ENCODE measurements around the gene GRIN1. TPM values are rescaled to one million over a fixed set of nuclear protein-coding genes. Genes with fewer than 3 reads are reported as not detected.

Gene GRIN1
- total RNA-seq, 1 donor, result not detected

GRCh38 chr9:137147793-137148160 lies 8.8 kb downstream of the GRIN1 start:
- no peak for DNase-seq (ENCODE audit: low read depth)
- H3K4me3 ChIP-seq (ENCODE audit: low read depth, low read length), result no peak overlapping the region
- TF ChIP-seq, protein P1, sequence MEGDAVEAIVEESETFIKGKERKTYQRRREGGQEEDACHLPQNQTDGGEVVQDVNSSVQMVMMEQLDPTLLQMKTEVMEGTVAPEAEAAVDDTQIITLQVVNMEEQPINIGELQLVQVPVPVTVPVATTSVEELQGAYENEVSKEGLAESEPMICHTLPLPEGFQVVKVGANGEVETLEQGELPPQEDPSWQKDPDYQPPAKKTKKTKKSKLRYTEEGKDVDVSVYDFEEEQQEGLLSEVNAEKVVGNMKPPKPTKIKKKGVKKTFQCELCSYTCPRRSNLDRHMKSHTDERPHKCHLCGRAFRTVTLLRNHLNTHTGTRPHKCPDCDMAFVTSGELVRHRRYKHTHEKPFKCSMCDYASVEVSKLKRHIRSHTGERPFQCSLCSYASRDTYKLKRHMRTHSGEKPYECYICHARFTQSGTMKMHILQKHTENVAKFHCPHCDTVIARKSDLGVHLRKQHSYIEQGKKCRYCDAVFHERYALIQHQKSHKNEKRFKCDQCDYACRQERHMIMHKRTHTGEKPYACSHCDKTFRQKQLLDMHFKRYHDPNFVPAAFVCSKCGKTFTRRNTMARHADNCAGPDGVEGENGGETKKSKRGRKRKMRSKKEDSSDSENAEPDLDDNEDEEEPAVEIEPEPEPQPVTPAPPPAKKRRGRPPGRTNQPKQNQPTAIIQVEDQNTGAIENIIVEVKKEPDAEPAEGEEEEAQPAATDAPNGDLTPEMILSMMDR (IDR thresholded peaks at IDR 0.05; ENCODE audit: insufficient read depth, low read length), result no peak

GRCh38 chr9:137148242-137148641 lies 9.3 kb downstream of the GRIN1 start:
- H3K4me3 ChIP-seq (ENCODE audit: low read depth, low read length), result no peak overlapping the region
- DNase-seq (ENCODE audit: low read depth), result no peak
- TF ChIP-seq, protein P1 (IDR thresholded peaks at IDR 0.05; ENCODE audit: insufficient read depth, low read length), result no peak

DNA sequence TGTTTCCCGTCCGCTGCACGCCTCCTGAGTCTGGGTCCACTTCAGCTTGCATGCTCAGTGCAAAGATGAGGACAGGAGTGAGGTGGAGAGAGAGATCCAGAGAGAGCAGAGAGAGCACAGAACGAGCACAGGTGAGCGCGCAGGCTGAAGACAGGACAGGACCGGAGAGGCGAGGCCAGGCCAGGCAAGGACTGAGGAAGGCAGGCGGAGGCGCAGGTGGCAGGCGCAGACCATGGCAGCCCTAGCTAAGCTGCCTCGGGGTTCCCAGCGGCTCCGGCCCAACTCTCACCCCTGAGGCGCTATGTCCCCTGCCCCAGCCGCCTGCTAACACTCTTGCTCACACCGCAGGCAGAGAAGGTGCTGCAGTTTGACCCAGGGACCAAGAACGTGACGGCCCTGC lies 9.7 kb downstream of the GRIN1 start:
- H3K4me3 ChIP-seq (ENCODE audit: low read depth, low read length), result no peak overlapping the region
- TF ChIP-seq, protein P1 (IDR thresholded peaks at IDR 0.05; ENCODE audit: insufficient read depth, low read length), result no peak
- no peak for DNase-seq (ENCODE audit: low read depth)

DNA sequence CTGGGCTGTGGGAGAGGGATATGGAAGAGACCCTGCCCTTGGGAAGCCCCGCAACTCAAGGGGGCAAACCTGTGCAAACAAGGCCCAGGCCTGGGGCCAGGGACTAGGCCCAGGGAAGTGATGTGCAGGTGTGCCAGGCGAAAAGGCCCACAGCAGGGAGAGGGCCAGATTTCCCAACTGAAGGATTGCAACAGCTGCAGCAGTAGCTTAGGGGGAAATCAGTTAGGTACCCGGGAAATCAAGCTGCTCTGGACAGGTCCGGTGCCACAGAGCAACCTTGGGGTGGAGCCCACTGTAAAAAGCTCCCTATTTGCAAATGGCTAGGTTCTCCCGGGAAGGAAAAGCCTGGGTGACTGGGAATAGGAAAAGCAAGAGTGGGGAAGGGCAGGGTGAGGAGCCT lies 10.4 kb downstream of the GRIN1 start:
- TF ChIP-seq, protein P1 (IDR thresholded peaks at IDR 0.05; ENCODE audit: insufficient read depth, low read length), result no peak
- H3K4me3 ChIP-seq (ENCODE audit: low read depth, low read length), result no peak overlapping the region

GRCh38 chr9:137149942-137150616 lies 11.1 kb downstream of the GRIN1 start:
- TF ChIP-seq, protein P1 (IDR thresholded peaks at IDR 0.05; ENCODE audit: insufficient read depth, low read length), result no peak
- no peak overlapping the region for H3K4me3 ChIP-seq (ENCODE audit: low read depth, low read length)
- no peak for DNase-seq (ENCODE audit: low read depth)

More for the DNA sequence above, 10.4 kb downstream of the GRIN1 start:
- no peak for DNase-seq (ENCODE audit: low read depth)

DNA sequence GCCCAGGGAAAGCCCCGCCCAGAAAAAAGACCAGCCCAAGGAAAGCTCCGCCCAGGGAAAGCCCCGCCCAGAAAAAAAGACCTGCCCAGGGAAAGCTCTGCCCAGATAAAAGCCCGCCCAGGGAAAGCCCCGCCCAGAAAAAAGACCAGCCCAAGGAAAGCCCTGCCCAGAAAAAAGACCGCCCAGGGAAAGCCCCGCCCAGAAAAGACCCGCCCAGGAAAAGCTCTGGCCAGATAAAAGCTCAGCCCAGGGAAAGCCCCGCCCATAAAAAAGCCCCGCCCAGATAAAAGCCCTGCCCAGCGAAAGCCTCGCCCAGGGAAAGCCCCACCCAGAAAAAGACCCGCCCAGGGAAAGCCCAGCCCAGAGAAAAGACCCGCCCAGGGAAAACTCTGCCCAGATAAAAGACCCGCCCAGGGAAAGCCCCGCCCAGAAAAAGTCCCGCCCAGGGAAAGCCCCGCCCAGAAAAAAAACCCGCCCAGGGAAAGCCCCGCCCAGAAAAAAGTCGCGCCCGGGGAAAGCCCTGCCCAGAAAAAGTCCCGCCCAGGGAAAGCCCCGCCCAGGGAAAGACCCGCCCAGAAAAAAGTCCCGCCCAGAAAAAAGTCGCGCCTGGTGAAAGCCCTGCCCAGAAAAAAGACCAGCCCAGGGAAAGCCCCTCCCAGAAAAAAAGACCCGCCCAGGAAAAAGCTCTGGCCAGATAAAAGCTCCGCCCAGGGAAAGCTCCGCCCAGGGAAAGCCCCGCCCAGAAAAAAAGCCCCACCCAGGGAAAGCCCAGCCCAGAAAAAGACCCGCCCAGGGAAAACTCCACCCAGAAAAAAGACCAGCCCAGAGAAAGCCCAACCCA lies 11.9 kb downstream of the GRIN1 start:
- DNase-seq (ENCODE audit: low read depth), result peak; percentile 22
- TF ChIP-seq, protein P1 (IDR thresholded peaks at IDR 0.05; ENCODE audit: insufficient read depth, low read length), result no peak
- H3K4me3 ChIP-seq (ENCODE audit: low read depth, low read length), result no peak overlapping the region
